Measurements from ENCODE around the gene COQ8A. TPM values are rescaled to one million over a fixed set of nuclear protein-coding genes. Genes with fewer than 3 reads are reported as not detected.

Gene COQ8A
- polyA plus RNA-seq, 2 of the 4 experiments (the other 2 are of a cell fraction): 10.8 to 12.4 TPM

DNA sequence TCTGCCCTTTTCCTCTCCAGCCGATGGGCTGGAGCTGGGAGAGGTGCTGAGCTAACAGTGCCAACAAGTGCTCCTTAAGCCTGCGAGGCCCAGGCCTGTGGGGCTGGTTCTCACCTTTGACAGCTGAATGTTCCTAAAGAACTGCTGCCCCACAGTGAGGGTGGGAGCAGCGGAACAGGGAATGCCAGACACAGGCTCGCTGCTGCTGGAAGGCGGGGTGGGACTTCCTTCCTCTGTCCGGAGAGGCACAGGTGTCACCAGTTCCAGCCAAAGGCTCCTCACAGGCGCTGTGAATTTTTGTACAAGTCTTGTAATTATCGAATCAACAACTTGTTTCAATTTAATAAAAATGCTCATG is 47.1 kb downstream of the COQ8A start:
- ATAC-seq: no peak
- H3K27ac ChIP-seq: no peak overlapping the region
- CTCF ChIA-PET: interaction anchor here (1.2 kb wide), 1 partner anchor 346 kb away, joined by 4 read pairs; no protein-coding TSS in a partner anchor
- TF ChIP-seq ZNF302 (CRISPR knock-in tag; IDR thresholded peaks at IDR 0.05): no peak
- TF ChIP-seq, protein P1, sequence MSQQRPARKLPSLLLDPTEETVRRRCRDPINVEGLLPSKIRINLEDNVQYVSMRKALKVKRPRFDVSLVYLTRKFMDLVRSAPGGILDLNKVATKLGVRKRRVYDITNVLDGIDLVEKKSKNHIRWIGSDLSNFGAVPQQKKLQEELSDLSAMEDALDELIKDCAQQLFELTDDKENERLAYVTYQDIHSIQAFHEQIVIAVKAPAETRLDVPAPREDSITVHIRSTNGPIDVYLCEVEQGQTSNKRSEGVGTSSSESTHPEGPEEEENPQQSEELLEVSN (IDR thresholded peaks at IDR 0.05; ENCODE audit: borderline replicate concordance, low read depth): no peak
- no peak for TF ChIP-seq KDM5A (IDR thresholded peaks at IDR 0.05)
- no peak for TF ChIP-seq RCOR1 (IDR thresholded peaks at IDR 0.05; ENCODE audit: low read depth, low read length)
- TF ChIP-seq, protein P2, sequence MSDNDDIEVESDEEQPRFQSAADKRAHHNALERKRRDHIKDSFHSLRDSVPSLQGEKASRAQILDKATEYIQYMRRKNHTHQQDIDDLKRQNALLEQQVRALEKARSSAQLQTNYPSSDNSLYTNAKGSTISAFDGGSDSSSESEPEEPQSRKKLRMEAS (IDR thresholded peaks at IDR 0.05): no peak
- TF ChIP-seq, protein P3, sequence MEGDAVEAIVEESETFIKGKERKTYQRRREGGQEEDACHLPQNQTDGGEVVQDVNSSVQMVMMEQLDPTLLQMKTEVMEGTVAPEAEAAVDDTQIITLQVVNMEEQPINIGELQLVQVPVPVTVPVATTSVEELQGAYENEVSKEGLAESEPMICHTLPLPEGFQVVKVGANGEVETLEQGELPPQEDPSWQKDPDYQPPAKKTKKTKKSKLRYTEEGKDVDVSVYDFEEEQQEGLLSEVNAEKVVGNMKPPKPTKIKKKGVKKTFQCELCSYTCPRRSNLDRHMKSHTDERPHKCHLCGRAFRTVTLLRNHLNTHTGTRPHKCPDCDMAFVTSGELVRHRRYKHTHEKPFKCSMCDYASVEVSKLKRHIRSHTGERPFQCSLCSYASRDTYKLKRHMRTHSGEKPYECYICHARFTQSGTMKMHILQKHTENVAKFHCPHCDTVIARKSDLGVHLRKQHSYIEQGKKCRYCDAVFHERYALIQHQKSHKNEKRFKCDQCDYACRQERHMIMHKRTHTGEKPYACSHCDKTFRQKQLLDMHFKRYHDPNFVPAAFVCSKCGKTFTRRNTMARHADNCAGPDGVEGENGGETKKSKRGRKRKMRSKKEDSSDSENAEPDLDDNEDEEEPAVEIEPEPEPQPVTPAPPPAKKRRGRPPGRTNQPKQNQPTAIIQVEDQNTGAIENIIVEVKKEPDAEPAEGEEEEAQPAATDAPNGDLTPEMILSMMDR (IDR thresholded peaks at IDR 0.05): no peak
- TF ChIP-seq NPAS2 (CRISPR knock-in tag; IDR thresholded peaks at IDR 0.05; ENCODE audit: borderline replicate concordance): no peak
- no peak for TF ChIP-seq RARB (CRISPR knock-in tag; IDR thresholded peaks at IDR 0.05)
- TF ChIP-seq FOSL2 (IDR thresholded peaks at IDR 0.05): no peak
- TF ChIP-seq FOSL2 (CRISPR knock-in tag; IDR thresholded peaks at IDR 0.05): no peak
- no peak overlapping the region for H3K4me3 ChIP-seq
- no peaks in the 10 kb centered on the region for H3K4me1 ChIP-seq
- POLR2A ChIA-PET: no interaction called here
- no peaks in the 10 kb centered on the region for H3K9me3 ChIP-seq
- 95% methylated on average over 8 of the region's 8 CpGs for WGBS (ENCODE audit: missing lambda C conversion rate)
- no peak overlapping the region for H3K4me2 ChIP-seq
- DNase-seq (ENCODE audit: low read depth in 1 of 2, low spot score in 1 of 2): no peak
- FAIRE-seq: no peak

DNA sequence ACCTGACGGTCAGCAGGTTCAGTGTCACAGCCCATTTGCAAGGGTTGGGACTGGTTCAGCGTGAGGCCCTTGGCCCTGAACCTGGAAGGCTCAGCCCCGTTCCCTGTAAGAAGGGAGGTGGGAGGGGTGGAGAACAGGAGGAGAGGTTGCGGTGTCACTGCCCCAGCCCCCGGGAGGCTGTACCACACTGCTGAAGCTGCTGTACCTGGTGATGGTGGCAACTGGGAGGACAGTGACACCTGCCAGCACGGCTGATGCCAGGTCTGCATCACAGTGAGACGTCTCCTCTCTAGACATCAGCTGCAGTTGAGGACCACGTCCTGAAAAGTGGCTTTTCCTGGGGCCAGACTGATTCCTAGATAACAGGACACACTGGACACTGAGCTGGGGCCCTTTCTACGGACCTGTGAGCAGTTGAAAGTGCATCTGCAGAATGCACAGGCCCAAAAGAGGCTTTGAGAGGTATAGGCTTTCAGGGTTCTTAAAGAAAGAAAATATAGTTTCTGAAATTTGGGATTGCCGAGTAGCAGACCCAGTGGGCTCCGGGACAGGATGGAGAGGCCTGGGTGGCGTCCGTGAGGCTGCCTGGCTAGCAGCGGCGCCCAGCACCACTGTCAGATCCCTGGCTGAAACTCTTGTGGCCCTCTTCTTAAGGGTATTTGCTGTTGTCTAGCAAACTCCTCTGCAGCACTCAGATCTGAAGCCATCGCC is 47.7 kb downstream of the COQ8A start:
- no peak overlapping the region for H3K27ac ChIP-seq
- TF ChIP-seq MAFK (IDR thresholded peaks at IDR 0.05; ENCODE audit: partially characterized antibody): no peak
- no peak for TF ChIP-seq SMC3 (IDR thresholded peaks at IDR 0.05)
- no peak for TF ChIP-seq KDM5A (IDR thresholded peaks at IDR 0.05)

DNA sequence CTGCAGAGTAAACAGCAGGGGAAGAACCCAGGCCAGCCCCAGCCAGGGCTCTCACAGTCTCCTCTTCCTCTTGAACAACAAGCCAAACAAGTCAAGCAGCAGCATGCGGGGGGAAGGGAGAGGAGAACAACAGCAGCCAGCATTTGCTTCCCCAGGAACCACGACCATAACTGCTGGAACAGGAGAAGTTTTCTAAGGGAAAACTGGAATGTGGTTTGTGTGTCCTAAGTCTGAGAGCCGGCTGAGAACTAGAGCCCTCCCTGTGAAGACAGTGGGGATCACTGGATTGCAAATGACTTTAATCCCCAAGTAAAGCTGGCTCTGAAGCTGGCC is 48.2 kb downstream of the COQ8A start:
- DNase-seq (ENCODE audit: low read depth in 1 of 2, low spot score in 1 of 2) (no peak), ATAC-seq (no peak), FAIRE-seq (no peak)
- CTCF ChIA-PET: interaction anchor here (1.2 kb wide), 2 partner anchors 347 to 580 kb away, joined by 3 to 4 read pairs; partner anchors contain the start of gene PARP1
- 92% methylated on average over 3 of the region's 3 CpGs for WGBS (ENCODE audit: missing lambda C conversion rate)
- Histone ChIP-seq H3K4me2 (no peak overlapping the region), H3K27ac (no peak overlapping the region), H3K4me3 (no peak overlapping the region), H3K9me3 (no peaks in the 10 kb centered on the region), H3K4me1 (no peaks in the 10 kb centered on the region)
- no peak for TF ChIP-seq FOSL2 (IDR thresholded peaks at IDR 0.05)
- no peak for TF ChIP-seq FOSL2 (CRISPR knock-in tag; IDR thresholded peaks at IDR 0.05)
- TF ChIP-seq SMC3 (IDR thresholded peaks at IDR 0.05): no peak
- no peak for TF ChIP-seq POLR2AphosphoS2 (conservative IDR thresholded peaks at IDR 0.05; ENCODE audit: low read length)
- TF ChIP-seq CBX8 (IDR thresholded peaks at IDR 0.05): no peak
- no peak for TF ChIP-seq RFX5 (IDR thresholded peaks at IDR 0.05)
- TF ChIP-seq, protein P4, sequence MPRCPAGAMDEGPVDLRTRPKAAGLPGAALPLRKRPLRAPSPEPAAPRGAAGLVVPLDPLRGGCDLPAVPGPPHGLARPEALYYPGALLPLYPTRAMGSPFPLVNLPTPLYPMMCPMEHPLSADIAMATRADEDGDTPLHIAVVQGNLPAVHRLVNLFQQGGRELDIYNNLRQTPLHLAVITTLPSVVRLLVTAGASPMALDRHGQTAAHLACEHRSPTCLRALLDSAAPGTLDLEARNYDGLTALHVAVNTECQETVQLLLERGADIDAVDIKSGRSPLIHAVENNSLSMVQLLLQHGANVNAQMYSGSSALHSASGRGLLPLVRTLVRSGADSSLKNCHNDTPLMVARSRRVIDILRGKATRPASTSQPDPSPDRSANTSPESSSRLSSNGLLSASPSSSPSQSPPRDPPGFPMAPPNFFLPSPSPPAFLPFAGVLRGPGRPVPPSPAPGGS (IDR thresholded peaks at IDR 0.05): no peak
- TF ChIP-seq KDM1A (IDR thresholded peaks at IDR 0.05; ENCODE audit: low read depth): no peak
- TF ChIP-seq GATA3 (IDR thresholded peaks at IDR 0.05; ENCODE audit: borderline replicate concordance): no peak
- no peak for TF ChIP-seq KDM5A (IDR thresholded peaks at IDR 0.05)
- no peak for TF ChIP-seq CEBPB (IDR thresholded peaks at IDR 0.05)
- POLR2A ChIA-PET: no interaction called here

More for the DNA sequence above, 47.7 kb downstream of the COQ8A start:
- WGBS (ENCODE audit: missing lambda C conversion rate): 89% methylated on average over 16 of the region's 16 CpGs
- DNase-seq (ENCODE audit: low read depth in 1 of 2, low spot score in 1 of 2): no peak
- no peaks in the 10 kb centered on the region for H3K4me1 ChIP-seq
- H3K4me3 ChIP-seq: no peak overlapping the region
- no peak for FAIRE-seq
- no peaks in the 10 kb centered on the region for H3K9me3 ChIP-seq
- CTCF ChIA-PET: interaction anchor here (1.2 kb wide), 1 partner anchor 347 kb away, joined by 4 read pairs; no protein-coding TSS in a partner anchor
- POLR2A ChIA-PET: no interaction called here
- H3K4me2 ChIP-seq: no peak overlapping the region
- ATAC-seq: no peak

Data from A549 (cell line).